Measurements from ENCODE around the gene GPR171. TPM values are rescaled to one million over a fixed set of nuclear protein-coding genes. Genes with fewer than 3 reads are reported as not detected.

The GPR171 gene
- total RNA-seq, 1 donor from 2014 or later: 1.3 TPM

GRCh38 chr3:151213151-151213550 is 10.1 kb upstream of the GPR171 start:
- intact Hi-C loops (cut with DNase I): no loop called here
- Histone ChIP-seq H3K9me3 (no peaks in the 10 kb centered on the region), H3K27ac (no peak overlapping the region), H3K4me1 (no peaks in the 10 kb centered on the region), H3K4me3 (no peak overlapping the region), H3K27me3 (ENCODE audit: low read depth) (no peaks in the 10 kb centered on the region), H3K36me3 (no peaks in the 10 kb centered on the region)
- DNase-seq (no peak), ATAC-seq (no peak)
- no peak for TF ChIP-seq CTCF (IDR thresholded peaks at IDR 0.05)

GRCh38 chr3:151210676-151211381 is 7.8 kb upstream of the GPR171 start:
- no peak for TF ChIP-seq CTCF (IDR thresholded peaks at IDR 0.05)
- Histone ChIP-seq H3K27me3 (ENCODE audit: low read depth) (no peaks in the 10 kb centered on the region), H3K4me1 (no peaks in the 10 kb centered on the region), H3K27ac (no peak overlapping the region), H3K36me3 (no peaks in the 10 kb centered on the region), H3K9me3 (no peaks in the 10 kb centered on the region), H3K4me3 (no peak overlapping the region)
- DNase-seq (no peak), ATAC-seq (peak; percentile 67 to 73)
- intact Hi-C loops (cut with DNase I): no loop called here

GRCh38 chr3:151209654-151210053 is 6.6 kb upstream of the GPR171 start:
- Histone ChIP-seq H3K4me1 (peaks cover 3% of the 10 kb centered on the region), H3K36me3 (no peaks in the 10 kb centered on the region), H3K27ac (no peak overlapping the region), H3K27me3 (ENCODE audit: low read depth) (no peaks in the 10 kb centered on the region), H3K9me3 (no peaks in the 10 kb centered on the region), H3K4me3 (no peak overlapping the region)
- intact Hi-C loops (cut with DNase I): no loop called here
- no peak for DNase-seq
- TF ChIP-seq CTCF (IDR thresholded peaks at IDR 0.05): no peak
- ATAC-seq: no peak

- no peaks in the 10 kb centered on the region for H3K27me3 ChIP-seq (ENCODE audit: low read depth)
- DNase-seq (no peak), ATAC-seq (no peak)
- H3K4me1 ChIP-seq: peaks cover 4% of the 10 kb centered on the region
- no peaks in the 10 kb centered on the region for H3K9me3 ChIP-seq
- no peak overlapping the region for H3K4me3 ChIP-seq
- H3K36me3 ChIP-seq: no peaks in the 10 kb centered on the region
- TF ChIP-seq CTCF (IDR thresholded peaks at IDR 0.05): no peak
- intact Hi-C loops (cut with DNase I): no loop called here
- no peak overlapping the region for H3K27ac ChIP-seq
Observed at GRCh38 chr3:151206201-151206600, 3.2 kb upstream of the GPR171 start.

GRCh38 chr3:151205482-151205881 is 2.5 kb upstream of the GPR171 start:
- no peak for TF ChIP-seq CTCF (IDR thresholded peaks at IDR 0.05)
- no peak overlapping the region for H3K27ac ChIP-seq
- peaks cover 4% of the 10 kb centered on the region for H3K4me1 ChIP-seq
- no peaks in the 10 kb centered on the region for H3K27me3 ChIP-seq (ENCODE audit: low read depth)
- H3K9me3 ChIP-seq: no peaks in the 10 kb centered on the region
- H3K4me3 ChIP-seq: no peak overlapping the region
- intact Hi-C loops (cut with DNase I): no loop called here
- DNase-seq (no peak), ATAC-seq (no peak)
- no peaks in the 10 kb centered on the region for H3K36me3 ChIP-seq

Data from lower lobe of right lung (tissue), 2 donors.